ENCODE results near the gene TEDC2. TPM values are rescaled to one million over a fixed set of nuclear protein-coding genes. Genes with fewer than 3 reads are reported as not detected.

The TEDC2 gene
- total and polyA plus RNA-seq, 10 of the 15 experiments (the other 5 are each of a cell fraction or from before 2014, with no cell fraction given) = 0.23 to 47.9 (median 19.1) TPM

DNA sequence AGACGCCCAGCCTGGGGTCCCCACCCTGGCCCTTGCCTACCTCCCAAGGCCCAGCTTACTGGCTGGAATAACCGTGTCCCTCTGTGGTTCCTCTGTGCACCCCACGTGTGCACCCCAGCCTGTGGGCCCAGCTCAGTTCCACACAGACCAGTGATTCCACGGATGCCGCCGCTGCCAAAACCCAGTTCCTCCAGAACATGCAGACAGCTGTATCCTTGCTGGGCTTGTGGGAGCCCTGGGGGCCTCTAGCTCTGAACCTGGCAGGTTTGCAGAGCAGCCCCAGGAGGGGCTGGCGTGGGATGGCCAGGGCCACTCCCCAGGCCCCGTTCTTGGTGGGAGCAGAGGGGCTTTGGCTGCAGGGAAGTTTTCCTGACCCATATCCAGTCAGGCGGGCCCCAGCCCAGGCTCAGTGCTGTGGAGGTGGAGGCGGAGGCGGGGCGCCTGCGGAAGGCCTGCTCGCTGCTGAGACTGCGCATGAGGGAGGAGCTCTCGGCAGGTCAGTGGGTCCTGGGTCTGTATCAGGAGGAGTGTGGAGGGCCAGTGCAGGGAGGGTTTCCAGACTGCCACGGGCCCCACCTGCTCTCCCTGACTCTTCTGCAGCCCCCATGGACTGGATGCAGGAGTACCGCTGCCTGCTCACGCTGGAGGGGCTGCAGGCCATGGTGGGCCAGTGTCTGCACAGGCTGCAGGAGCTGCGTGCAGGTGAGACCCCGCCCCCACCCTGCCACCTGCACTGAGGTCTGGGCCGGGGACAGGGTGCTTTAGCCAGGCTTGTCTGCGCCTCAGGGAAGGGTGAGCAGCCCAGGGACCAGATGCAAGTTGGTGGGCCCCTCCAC is 2.3 kb downstream of the TEDC2 start:
- H3K27ac ChIP-seq (ENCODE audit: control insufficient read depth, insufficient read depth) = no peak overlapping the region
- no peak for DNase-seq (ENCODE audit: low read depth, low spot score)
- no peaks in the 10 kb centered on the region for H4K20me1 ChIP-seq (ENCODE audit: control insufficient read depth, insufficient read depth)
- no peak overlapping the region for H3K4me2 ChIP-seq (ENCODE audit: control insufficient read depth, insufficient read depth)
- no peaks in the 10 kb centered on the region for H3K9me3 ChIP-seq (replicated peaks; ENCODE audit: control insufficient read depth, insufficient read depth, low read length)
- H3K36me3 ChIP-seq (ENCODE audit: control insufficient read depth in 2 of 2, insufficient read depth in 2 of 2, low read length in 1 of 2) = peaks cover 0 to 2% of the 10 kb centered on the region in 2 experiments; a peak in 2 of 4 replicates
- ChIA-PET RAD21 (ENCODE audit: unreplicated experiment) (no interaction called here), SMC1A (ENCODE audit: uncharacterized antibody, unreplicated experiment) (interaction anchor here (1.1 kb wide), 1 partner anchor 12 kb away, joined by 3 read pairs; no protein-coding TSS in a partner anchor), POLR2A (no interaction called here), CTCF (interaction anchor here (0.5 kb wide), 1 partner anchor 39 kb away, joined by 3 read pairs; no protein-coding TSS in a partner anchor)
- TF ChIP-seq FOXM1 (IDR thresholded peaks at IDR 0.05; ENCODE audit: low read depth, low read length) (no peak), MXI1 (IDR thresholded peaks at IDR 0.05; ENCODE audit: low read depth, low read length) (no peak), GABPA (IDR thresholded peaks at IDR 0.05; ENCODE audit: low read depth) (no peak), BRCA1 (IDR thresholded peaks at IDR 0.05; ENCODE audit: low read depth, low read length) (no peak), TCF7 (IDR thresholded peaks at IDR 0.05; ENCODE audit: borderline replicate concordance) (no peak), HCFC1 (IDR thresholded peaks at IDR 0.05; ENCODE audit: low read length) (no peak), NR2C1 (IDR thresholded peaks at IDR 0.05) (no peak), ZSCAN29 (IDR thresholded peaks at IDR 0.05) (no peak)
- no peak for FAIRE-seq
- H3K4me3 ChIP-seq = no peak overlapping the region
- WGBS (ENCODE audit: insufficient coverage, insufficient replicate concordance, low lambda C conversion rate, missing lambda C conversion rate) = 93% methylated on average over 23 of the region's 23 CpGs
- H2AFZ ChIP-seq (ENCODE audit: control insufficient read depth, low read depth, low read length) = no peak overlapping the region
- no peak for ATAC-seq
- BruUV-seq (replicated peaks) = no TSS peak
- H3K4me1 ChIP-seq (ENCODE audit: control insufficient read depth, insufficient read depth, low read length) = peaks cover 8% of the 10 kb centered on the region; the same call in 1 of the 2 replicates
- intact Hi-C loops (cut with micrococcal nuclease; ENCODE audit: unreplicated experiment) (no loop called here), in situ Hi-C loops (cut with MboI) (no loop called here)
- H3K79me2 ChIP-seq (ENCODE audit: control insufficient read depth, insufficient read depth, low read length) = peaks cover 6% of the 10 kb centered on the region
- no peak overlapping the region for H3K9ac ChIP-seq (ENCODE audit: control insufficient read depth, insufficient read depth, low read length)
- no peaks in the 10 kb centered on the region for H3K27me3 ChIP-seq (replicated peaks in 1 of 2; ENCODE audit: control insufficient read depth in 2 of 2, insufficient read depth in 2 of 2, low read length in 1 of 2)

DNA sequence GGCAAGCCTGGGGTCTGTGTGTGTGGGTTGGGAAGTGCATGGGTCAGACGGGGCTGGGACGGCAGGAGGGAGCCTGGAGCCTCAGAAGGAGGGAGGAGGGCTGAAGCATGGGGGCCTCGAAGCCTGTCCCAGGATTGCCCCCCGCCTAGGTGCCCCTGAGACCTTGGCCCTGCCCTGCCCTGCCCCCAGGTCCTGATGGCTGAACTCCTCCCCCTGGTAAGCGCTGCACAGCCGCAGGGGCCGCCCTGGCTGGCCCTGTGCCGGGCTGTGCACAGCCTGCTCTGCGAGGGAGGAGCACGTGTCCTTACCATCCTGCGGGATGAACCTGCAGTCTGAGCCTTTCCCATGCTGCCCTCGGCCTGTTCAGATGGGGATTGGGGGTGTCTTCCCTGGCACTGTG is 4.4 kb downstream of the TEDC2 start:
- Histone ChIP-seq H3K79me2 (ENCODE audit: control insufficient read depth, insufficient read depth, low read length) (peaks cover 6% of the 10 kb centered on the region), H3K4me3 (no peak overlapping the region), H3K4me2 (ENCODE audit: control insufficient read depth, insufficient read depth) (no peak overlapping the region), H3K9me3 (replicated peaks; ENCODE audit: control insufficient read depth, insufficient read depth, low read length) (no peaks in the 10 kb centered on the region), H3K27ac (ENCODE audit: control insufficient read depth, insufficient read depth) (no peak overlapping the region), H2AFZ (ENCODE audit: control insufficient read depth, low read depth, low read length) (no peak overlapping the region), H3K4me1 (ENCODE audit: control insufficient read depth, insufficient read depth, low read length) (peaks cover 13% of the 10 kb centered on the region), H3K9ac (ENCODE audit: control insufficient read depth, insufficient read depth, low read length) (no peak overlapping the region), H3K27me3 (replicated peaks in 1 of 2; ENCODE audit: control insufficient read depth in 2 of 2, insufficient read depth in 2 of 2, low read length in 1 of 2) (no peaks in the 10 kb centered on the region), H3K36me3 (ENCODE audit: control insufficient read depth in 2 of 2, insufficient read depth in 2 of 2, low read length in 1 of 2) (no peaks in the 10 kb centered on the region; a peak in 1 of 4 replicates), H4K20me1 (ENCODE audit: control insufficient read depth, insufficient read depth) (no peaks in the 10 kb centered on the region)
- no peak for ATAC-seq
- POLR2A ChIA-PET = no interaction called here
- no peak for DNase-seq (ENCODE audit: low read depth, low spot score)
- in situ Hi-C loops (cut with MboI) = no loop called here
- intact Hi-C loops (cut with micrococcal nuclease; ENCODE audit: unreplicated experiment) = no loop called here
- no TSS peak for BruUV-seq (replicated peaks)
- FAIRE-seq = no peak
- CTCF ChIA-PET = no interaction called here
- SMC1A ChIA-PET (ENCODE audit: uncharacterized antibody, unreplicated experiment) = no interaction called here
- 85% methylated on average over 12 of the region's 12 CpGs for whole genome bisulfite sequencing (ENCODE audit: insufficient coverage, insufficient replicate concordance, low lambda C conversion rate, missing lambda C conversion rate)
- RAD21 ChIA-PET (ENCODE audit: unreplicated experiment) = no interaction called here
- TF ChIP-seq, protein P1, sequence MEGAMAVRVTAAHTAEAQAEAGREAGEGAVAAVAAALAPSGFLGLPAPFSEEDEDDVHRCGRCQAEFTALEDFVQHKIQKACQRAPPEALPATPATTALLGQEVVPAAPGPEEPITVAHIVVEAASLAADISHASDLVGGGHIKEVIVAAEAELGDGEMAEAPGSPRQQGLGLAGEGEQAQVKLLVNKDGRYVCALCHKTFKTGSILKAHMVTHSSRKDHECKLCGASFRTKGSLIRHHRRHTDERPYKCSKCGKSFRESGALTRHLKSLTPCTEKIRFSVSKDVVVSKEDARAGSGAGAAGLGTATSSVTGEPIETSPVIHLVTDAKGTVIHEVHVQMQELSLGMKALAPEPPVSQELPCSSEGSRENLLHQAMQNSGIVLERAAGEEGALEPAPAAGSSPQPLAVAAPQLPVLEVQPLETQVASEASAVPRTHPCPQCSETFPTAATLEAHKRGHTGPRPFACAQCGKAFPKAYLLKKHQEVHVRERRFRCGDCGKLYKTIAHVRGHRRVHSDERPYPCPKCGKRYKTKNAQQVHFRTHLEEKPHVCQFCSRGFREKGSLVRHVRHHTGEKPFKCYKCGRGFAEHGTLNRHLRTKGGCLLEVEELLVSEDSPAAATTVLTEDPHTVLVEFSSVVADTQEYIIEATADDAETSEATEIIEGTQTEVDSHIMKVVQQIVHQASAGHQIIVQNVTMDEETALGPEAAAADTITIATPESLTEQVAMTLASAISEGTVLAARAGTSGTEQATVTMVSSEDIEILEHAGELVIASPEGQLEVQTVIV (IDR thresholded peaks at IDR 0.05; ENCODE audit: borderline replicate concordance, partially characterized antibody) = no peak
- TF ChIP-seq, protein P2, sequence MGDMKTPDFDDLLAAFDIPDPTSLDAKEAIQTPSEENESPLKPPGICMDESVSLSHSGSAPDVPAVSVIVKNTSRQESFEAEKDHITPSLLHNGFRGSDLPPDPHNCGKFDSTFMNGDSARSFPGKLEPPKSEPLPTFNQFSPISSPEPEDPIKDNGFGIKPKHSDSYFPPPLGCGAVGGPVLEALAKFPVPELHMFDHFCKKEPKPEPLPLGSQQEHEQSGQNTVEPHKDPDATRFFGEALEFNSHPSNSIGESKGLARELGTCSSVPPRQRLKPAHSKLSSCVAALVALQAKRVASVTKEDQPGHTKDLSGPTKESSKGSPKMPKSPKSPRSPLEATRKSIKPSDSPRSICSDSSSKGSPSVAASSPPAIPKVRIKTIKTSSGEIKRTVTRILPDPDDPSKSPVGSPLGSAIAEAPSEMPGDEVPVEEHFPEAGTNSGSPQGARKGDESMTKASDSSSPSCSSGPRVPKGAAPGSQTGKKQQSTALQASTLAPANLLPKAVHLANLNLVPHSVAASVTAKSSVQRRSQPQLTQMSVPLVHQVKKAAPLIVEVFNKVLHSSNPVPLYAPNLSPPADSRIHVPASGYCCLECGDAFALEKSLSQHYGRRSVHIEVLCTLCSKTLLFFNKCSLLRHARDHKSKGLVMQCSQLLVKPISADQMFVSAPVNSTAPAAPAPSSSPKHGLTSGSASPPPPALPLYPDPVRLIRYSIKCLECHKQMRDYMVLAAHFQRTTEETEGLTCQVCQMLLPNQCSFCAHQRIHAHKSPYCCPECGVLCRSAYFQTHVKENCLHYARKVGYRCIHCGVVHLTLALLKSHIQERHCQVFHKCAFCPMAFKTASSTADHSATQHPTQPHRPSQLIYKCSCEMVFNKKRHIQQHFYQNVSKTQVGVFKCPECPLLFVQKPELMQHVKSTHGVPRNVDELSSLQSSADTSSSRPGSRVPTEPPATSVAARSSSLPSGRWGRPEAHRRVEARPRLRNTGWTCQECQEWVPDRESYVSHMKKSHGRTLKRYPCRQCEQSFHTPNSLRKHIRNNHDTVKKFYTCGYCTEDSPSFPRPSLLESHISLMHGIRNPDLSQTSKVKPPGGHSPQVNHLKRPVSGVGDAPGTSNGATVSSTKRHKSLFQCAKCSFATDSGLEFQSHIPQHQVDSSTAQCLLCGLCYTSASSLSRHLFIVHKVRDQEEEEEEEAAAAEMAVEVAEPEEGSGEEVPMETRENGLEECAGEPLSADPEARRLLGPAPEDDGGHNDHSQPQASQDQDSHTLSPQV (IDR thresholded peaks at IDR 0.05) = no peak
- TF ChIP-seq MTA2 (IDR thresholded peaks at IDR 0.05; ENCODE audit: low read depth) = no peak

Measured in GM12878 (cell line).